ENCODE data around the gene TUBA3D.
"Not testable (repeated sequence)": the region's sequence is repeated elsewhere in the genome, so short reads cannot be mapped to it uniquely, and the experiment has no call there.

Gene TUBA3D

DNA sequence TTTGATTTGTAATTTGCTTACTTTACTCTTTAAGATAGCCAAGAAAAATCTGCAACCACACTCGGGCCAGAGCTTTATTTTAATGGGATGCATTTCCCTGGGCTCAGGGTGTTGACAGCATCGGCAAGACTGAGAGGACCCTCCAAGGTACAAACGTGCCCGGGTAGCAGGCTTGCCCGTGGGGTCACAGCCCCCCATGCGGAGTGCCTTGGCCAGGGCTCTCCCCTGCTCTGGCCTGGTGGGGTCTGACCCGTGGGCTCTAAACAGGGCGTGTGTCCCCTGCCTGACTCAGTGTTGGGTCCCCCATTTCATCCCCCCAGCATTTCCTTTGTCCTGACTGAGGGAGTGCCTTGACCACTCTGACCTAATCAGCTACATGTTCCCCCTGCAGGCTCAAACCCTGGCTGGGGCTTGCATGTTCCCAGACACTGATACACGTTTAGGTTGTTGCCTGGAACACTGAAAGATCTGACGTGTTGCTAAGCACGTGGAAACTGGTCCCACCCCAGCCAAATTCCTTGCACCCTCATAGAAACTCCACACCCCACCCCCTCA lies 9.1 kb downstream of the TUBA3D start:
- FAIRE-seq: not testable (repeated sequence)

DNA sequence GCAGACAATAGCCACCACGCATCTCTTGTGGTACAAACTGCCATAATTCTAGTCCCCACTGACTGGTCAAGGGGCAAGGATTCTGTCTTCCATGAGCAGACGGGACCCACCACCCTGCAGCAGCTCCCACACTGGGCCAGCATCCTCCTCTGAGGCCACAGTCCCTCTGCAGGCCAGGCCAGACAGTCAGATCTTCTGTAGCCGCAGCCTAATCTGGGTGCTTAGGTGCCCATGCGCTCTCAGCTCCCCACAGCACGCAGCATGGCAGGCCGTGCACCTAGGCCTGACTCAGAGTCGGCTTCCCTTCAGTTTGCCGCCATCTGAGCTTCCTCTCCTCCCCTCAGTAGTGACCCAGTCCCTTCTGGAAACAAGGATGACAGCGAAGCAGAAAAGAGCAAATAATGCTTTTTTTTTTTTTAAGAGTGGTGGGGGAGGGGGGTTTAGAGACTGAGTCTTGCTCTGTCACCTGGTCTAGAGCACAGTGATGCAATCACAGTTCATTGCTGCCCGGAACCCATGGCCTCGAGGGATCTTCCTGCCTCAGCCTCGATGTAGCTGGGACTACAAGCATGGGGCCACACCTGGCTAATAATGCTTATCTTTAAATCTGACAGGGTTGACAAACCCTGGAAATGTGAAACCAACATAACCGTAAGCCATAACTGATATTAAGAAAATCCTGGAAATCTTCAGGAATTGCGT lies 10.4 kb downstream of the TUBA3D start:
- FAIRE-seq: not testable (repeated sequence)

DNA sequence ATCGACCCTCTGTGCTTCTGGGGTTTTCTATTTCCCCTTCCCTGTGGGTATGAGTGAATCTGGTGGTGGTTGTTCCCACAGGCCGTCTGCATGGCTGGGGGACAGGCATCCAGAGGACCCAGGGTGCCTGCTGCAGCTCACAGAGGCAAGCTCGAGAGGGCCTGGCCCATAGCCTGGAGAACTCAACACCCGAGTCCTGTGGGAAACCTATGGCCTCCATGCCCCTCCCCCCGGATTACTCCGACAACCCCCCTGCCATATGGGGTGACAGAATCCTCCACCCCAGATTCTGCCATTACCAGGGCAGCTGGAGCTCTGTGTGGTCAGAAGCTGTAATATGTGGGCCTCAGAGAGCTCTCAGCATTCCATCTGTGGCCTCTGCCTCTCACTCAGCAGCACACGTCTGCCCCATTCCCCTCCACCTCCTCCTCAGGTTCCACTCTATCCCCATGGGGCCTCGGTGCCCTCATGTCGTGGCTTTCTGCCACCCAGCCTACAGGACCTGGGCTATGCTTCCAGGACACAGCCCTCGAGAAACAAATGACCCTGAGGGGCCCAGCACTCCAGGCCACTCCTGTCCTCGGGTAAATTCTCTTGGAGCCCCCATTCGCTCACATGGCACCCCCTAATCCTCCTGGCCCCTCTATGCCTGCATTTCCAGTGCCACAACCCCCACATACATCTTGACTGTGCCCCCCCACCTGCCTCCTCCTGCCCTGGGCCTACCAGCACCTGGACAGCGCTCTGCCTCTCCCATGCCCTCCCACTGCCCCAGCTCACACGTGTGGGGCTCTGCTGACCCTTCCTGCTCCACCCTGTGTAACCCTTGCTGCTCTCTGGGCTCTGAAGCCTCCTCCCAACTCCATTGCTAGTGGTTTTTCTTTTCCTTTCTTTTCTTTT lies 12.6 kb downstream of the TUBA3D start:
- no peak for FAIRE-seq

DNA sequence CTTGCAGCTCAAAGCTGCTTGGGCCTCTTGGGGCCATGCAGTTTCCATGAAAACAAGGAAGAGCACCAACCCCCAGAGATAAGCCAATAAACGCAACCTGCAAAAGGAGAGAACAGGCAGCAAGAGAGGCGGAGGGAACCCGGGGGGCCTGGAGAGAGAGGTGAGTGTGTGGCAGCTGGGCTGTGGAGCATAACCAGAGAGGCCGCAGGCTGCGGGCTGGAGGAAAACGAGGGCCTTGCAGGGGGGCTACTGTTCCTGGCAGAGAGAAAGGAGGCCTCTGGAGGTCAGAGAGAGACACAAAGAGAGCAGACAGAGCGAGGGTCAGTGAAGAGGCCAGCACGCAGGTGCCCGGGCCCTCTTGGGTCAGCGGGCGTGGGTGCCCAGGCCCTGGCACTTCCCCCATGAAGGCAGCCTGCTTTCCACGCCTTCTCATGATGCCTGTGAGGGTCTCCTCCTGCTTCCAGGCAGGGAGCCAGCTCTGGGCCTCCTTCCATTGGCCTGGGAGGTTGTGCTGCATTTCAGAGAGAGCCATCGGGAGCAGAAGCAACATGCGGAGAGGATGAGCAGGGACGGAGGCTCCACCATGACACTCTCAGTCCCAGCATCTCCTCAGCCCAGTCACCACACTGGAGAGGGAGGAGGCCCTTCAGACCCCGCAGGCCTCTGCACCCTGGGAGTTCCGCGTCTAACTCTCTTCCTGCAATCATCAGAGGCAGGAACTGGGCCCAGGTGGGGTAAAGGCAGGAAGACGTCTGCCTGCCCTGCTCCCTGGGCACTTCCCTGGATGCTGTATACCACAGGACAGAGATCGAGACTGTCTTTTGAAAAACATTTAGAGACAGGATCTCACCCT lies 14.9 kb downstream of the TUBA3D start:
- FAIRE-seq: not testable (repeated sequence)

DNA sequence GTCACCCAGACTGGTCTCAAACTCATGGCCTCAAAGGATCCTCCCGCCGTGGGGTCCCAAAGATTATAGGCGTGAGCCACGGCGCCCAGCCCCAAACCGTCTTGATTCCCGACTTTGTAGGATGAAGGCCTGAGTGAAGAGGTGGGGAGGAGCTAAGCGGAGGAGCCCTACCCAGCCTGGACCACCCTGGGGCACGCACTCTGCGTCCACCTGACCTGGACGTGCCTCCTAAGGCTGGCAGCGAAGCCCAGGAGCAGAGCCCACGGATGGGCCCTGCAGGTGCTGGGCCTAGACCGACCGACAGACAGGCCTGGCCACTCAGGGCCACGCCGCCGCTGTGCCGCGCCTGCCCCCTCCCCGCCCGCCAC lies 15.5 kb downstream of the TUBA3D start:
- not testable (repeated sequence) for FAIRE-seq

DNA sequence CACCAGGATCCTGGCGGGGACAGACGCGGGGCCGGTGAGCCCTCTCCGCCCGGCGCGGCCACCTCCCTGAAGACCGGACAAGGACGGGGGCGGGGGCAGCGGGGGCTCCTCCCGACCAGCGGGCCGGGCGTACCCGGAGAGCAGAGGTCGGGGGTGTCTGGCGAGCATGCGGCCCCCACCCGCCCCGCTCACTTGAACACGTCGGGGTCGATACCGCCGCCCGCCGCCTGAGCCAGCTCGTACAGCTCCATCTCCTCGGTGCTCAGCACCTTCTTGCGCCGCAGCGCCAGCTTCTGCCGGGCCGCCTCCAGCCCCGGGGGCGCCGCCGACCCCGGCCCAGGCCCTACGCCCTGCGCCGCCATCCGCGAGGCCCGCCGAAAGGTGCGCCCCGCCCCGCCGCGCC lies 16.1 kb downstream of the TUBA3D start, which contains the start of gene MZT2A:
Gene MZT2A, minus strand, starts transcription at position 383 of the 403 bp plus-strand sequence. Its CDS starts 21 bp downstream, at position 362.
- FAIRE-seq: not testable (repeated sequence)

DNA sequence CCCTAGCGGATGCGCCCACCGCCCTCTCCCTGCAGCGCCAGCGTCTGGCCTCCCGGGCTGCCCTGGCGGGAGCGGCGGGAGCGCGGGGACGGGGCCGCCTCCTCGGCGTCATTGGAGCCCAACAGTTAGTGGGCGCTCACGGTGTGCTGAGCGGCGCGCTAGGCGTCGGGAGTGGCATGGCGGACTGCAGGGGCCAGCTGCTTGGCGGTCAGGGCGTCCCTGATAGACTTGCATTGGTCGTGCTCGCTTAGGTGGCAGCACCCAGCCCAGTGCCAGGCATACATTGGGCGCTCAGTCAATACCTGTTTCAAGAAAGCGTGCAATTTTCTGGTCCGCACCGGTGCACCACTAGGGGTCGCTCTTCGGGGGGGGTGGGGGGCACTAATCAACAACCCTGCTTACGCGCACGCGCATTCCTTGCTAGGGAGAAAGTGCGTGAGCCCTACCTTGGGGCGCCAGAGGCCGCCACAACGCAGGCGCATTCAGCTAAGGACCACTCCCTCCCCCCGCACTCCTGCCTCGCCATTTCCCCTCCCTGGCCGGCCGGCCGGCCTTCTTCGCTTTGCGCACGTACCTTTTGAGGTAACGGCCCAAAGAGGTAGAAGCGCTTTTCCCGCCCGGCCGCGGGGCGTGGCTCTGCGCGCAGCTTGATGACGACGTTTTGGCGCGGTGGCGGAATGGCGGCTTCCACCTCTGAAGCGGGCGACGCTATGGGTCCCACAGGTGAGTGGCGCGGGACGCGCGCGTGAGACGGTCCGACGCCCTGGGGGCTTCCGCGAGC lies 16.7 kb downstream of the TUBA3D start:
- FAIRE-seq: peak; percentile 96

DNA sequence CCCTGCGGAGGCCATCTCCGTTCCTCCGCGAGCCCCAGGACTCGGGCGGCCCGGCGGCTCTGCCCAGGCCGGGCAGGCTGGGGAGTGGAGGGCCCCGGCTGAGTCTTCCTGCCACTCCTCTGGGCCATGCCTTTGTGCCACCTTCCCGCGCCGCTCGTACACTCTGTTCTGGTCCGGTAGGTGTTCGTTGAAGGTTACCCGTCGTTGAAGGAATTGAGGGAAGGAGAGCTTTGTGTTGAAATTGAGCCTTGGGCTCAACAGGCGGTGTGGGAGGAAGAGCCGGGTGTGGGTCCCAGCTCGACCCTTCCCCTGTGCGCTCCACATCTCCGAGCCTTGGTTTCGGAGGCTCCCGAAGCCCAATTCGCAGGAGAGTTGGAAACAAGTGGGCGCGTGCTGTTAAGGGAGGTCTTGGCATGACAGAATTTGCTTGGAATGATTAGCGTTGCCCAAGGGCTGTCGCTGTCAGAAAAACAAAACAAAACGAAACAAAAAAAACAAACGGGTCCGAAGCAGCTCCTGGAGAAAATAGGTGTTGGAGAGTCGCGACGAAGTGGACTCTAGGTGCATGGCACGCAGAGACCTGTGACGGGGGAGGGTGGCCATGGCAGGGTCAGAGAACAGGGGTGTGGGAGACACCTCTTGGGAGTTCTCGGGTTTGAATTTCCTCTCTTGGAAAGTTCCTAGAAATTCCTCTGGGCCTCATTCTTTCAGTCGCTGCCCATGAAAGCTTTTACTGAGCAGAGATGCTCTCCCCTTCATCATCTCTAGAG lies 17.5 kb downstream of the TUBA3D start:
- no peak for FAIRE-seq

DNA sequence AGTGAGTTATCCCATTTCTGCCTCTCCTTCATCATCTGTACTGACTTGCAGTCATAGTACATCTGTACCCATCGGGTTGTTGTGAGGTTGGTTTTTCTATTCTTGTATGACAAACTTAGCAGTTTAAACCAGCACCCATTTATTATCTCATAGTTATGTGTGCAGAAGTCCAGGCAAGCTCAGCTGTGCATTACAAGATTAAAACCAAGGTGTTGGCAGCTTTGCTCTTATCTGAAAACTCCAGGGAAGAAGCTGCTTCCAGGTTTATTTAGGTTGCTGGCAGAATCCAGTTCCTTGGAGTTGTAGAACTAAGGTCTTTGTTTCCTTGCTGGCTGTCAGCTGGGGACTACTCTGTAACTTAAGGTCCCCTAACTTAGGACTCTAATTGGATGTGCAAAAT lies 19.6 kb downstream of the TUBA3D start:
- FAIRE-seq: not testable (repeated sequence)

DNA sequence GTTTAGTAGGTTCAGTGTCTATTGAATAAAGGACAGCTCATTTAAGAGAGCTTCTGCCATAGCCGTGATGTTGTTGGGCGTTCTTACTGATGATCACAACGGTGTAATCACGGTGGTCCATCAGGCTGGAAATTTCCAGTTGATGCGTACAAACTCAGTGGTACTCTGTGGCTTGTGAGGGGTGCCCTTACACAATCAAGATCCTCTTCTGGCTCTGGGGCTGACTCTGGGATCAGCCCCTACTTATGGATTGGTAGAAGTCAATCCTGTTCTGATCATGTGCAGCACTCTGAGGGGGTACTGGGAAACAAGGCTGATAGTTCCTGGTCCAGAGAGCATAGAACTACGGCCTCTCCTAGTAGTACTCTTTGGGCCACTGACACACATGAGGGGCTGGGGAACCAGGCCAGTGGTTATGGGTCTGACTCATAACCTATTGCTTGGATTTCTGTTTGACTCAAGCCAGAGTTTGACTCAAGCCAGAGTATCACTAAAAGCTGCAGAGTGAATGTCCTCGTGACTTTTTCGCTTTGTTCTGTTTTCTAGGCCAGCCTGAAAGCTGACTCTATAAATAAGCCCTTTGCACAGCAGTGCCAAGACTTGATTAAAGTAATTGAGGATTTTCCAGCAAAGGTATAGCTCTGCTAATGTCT lies 22.5 kb downstream of the TUBA3D start:
- FAIRE-seq: not testable (repeated sequence)

DNA sequence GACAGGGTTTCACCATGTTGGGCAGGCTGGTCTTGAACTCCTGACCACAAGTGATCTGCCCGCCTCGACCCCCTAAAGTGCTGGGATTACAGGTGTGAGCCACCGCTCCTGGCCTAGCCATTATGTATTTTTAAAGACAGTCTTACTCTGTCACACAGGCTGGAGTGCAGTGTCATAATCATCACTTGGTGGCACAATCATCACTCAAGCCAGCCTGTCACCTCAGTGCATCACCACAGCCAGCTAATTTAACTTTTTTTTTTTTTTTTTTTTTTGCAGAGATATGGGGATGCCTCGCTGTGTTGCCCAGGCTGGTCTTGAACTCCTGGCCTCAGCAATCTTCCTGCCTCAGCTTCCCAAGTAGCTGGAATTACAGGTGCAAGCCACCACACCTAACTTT lies 27.7 kb downstream of the TUBA3D start:
- FAIRE-seq: not testable (repeated sequence)

DNA sequence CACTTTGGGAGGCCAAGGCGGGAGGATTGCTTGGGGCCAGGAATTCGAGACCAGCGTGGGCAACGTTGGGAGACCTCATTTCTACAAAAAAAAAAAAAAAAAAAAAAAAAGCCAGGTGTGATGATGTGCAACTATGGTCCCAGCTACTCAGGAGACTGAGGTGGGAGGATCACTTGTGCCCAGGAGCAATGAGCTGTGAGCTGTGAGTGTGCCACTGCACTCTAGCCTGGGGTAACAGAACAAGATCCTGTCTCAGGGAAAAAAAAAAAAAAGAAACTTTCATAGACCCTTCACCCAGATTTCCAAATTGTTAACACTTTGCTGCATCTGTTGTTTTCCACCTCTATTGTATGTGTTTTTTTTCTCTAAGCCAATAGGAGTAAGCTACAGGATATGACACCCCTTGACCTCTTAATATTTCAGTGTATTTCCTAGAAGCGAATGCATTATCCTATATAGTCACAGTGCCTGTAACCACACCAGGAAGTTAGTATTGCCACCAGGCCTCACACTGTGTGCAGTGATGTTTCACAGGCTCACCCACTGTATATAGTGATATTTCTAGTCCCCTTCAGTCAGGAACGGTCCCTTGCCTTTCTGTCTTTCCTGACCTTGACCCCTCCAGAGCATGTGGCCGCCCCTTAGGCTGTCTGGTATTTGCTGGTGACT lies 28.3 kb downstream of the TUBA3D start:
- not testable (repeated sequence) for FAIRE-seq

DNA sequence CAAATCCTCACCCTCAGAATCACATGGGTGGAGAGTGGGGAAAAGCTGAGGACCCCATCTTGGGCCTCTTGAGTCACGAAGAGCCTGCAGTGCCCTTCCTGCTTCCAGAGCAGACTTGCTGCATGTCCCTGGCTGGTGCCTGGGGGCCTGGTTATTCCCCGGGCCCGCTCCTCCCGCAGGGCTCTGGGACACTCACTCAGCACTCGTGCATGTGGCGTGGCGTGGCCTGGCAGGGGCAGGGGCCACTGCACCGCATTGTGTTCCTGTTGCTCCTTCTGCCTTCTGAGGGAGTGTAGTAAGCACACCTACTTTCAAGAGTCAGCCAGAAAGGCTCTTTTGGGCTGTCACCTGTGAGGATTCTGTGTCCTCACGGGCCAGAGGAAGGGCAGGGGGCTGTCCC lies 33.7 kb downstream of the TUBA3D start:
- FAIRE-seq: no peak

DNA sequence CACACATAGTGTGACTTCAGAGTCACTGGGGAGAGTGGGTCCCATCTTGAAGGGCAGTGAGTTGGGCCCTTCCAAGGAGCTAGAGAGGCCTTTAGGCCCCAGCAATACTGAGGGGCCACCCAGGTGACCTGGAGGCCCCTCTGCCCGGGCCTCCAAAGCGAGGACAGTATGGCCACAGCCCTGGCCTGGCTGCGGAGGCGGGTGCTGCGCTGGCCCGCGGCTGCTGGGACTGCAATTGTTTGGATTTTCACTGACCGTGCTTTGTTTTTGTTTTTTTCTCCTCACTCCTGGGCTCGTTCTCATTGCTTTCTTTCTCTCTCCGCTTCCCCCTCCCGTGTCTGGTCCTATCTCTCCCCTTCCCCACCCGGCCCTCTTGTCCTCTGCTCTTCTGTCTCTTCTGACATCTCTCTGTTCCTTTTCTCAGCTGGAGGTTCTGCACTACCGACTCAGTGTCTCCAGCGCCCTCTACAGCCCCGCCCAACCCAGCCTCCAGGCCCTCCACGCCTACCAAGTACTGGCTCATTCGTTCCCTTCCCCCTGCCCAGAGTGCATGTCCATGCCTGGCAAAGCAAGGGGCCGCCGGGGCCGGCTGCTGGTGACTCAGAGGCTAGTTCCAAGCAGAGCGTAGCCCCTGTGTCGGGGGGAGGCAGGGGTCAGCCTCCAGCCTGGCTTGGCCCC lies 35.5 kb downstream of the TUBA3D start:
- FAIRE-seq: not testable (repeated sequence)

DNA sequence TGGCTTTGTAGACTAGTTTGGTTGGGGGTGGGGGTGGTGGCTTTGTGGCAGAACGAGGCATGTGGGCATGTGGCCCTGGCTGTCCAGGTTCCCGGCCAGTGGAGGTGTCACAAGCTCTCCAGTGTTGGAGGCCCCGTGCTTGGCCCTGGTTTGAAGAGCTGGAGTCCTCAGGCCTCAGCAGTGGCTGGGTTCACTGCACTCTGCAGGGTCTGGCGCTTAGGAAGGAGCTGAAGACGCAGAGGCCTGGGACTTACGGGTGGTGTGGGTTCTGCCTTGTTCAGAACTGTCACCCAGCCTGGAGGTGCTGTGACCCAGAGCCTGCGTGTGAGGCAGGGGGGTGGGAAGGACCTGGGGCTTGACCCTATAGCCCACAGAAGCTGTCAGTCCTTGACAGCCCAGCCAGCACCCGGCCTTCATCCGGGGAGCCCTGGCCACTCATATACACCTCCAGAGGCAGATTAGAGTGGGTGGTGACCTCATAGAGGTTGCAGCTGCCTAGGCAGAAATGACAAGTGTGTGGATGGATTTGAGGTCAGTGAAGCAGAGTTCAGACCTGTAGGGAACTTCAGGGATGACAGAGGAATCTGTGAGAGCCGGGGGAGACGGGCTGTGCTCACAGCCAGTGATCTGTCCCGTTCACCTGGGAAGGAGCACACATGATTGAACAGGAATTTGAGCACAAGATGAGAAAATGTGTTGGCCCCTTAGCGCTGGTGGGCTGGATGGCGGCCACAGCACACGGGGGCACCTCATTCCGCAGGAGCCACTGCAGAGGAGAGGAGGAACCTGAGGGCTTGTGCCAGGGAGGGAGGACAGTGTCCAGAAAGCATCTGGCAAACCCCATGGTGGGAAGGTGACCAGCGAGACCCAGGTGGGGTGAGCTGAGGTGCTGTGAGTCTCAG lies 36.3 kb downstream of the TUBA3D start:
- not testable (repeated sequence) for FAIRE-seq

DNA sequence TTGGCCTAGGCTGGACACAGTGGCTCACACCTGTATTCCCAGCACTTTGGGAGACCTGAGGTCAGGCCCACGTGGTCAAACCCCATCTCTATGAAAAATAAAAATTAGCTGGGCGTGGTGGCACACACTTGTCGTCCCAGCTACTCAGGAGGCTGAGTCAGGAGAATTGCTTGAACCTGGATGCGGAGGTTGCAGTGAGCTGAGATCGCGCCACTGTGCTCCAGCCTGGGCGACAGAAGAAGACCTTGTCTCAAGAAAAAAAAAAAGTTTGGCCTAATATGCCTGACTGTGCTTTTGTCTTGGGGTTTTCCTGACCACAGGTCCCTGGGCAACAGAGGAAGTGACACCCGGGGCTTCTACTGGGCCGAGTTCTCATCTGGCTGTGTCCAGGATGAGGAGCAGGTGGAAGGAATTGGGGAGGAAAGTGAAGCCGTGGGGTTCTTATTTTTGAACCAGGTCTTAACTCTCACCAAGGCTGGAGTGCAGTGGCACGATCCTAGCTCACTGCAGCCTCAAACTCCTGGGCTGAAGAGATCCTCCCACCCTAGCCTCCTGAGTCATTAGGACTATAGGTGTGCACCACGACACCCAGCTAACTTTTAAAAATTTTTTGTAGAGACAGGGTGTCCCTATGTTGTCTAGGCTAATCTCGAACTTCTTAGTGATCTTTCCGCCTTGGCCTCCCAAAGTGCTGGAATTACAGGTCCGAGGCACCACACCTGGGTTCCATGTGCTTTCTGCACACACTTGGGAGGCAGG lies 38.7 kb downstream of the TUBA3D start:
- FAIRE-seq: not testable (repeated sequence)

DNA sequence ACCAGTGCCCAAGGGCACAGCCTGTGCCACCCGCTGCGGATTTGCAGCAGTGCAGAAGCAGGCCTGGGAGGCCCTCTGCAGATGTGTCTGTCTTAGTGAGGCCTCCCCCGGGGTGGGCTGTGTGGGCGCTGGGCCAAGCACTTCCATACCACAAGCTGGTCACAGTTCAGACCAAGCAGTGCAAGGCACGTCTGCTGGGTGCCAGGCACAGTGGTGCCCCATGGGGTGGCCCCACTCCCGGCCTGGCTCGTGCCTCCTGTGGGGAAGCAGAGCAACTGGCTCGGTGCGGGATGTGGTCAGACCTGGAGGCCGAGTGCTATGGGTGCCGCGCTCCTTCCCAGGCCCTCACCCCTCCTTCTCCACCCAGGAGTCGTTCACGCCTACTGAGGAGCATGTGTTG lies 39.3 kb downstream of the TUBA3D start:
- FAIRE-seq: not testable (repeated sequence)
